OCI-LY7 (cell line): ENCODE data around the gene NLGN1.

Experiments used
- CTCF ChIP-seq: fragments of 200-600 bp; sonication (generic); conservative IDR thresholded peaks from 2 replicates; pipeline ENCODE4 v1.5.1; 2014; ENCODE audit warnings: mild to moderate bottlenecking, antibody characterized with exemption, low read length, moderate library complexity, mixed read lengths
- EZH2phosphoT487 ChIP-seq: fragments of 200-600 bp; sonication (generic); IDR thresholded peaks from 2 replicates; pipeline ENCODE4 v1.6.1; 2018; ENCODE audit warnings: low read depth, borderline replicate concordance, mild to moderate bottlenecking, mixed run types, antibody characterized with exemption, low read length, moderate library complexity, mixed read lengths

GRCh38 chr3:173901649-173902048 lies 504.1 kb downstream of the NLGN1 start:
- TF ChIP-seq CTCF (no peak), EZH2phosphoT487 (no peak)
